Loucy (cell line): ENCODE results near the gene UNKL.

Experiments
- EZH2phosphoT487 ChIP-seq: fragments of 200-600 bp; IDR thresholded peaks from 2 replicates; pipeline ENCODE4 v1.6.1; 2018; ENCODE audit warnings: antibody characterized with exemption, mild to moderate bottlenecking, moderate library complexity, borderline replicate concordance
- TF ChIP-seq, protein P1 (sequence below): fragments of 200-600 bp; sonication (generic); conservative IDR thresholded peaks from 2 replicates; pipeline ENCODE4 v1.5.1; 2014; ENCODE audit warnings: mild to moderate bottlenecking, antibody characterized with exemption, low read length

DNA sequence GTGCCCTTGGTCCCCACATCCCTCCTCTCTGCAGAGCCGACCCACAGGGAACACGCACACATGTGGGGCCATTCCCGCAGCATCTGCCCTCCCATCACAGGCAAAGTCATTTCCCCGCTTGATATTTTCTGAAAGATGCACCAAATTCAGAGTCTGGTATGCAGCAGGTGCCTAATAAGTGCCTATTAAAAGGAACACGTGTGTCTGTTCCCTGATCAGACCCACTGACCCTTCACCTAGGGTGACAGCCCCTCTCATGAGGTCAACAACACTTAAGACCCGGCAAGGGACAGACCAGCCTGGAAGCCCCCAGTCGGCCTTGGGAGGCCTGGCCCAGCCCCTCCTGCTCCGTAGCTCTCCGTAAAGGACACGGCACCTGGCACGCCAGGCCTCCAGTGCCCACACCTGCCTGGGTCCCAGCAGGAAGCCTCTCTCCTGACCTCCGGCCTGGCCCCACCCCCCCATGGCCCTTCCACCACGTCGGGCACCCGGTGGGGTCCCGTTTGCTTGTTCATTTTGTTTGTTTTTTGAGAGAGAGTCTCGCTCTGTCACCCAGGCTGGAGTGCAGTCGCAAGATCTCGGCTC is 20.0 kb downstream of the UNKL start:
- TF ChIP-seq, protein P1, sequence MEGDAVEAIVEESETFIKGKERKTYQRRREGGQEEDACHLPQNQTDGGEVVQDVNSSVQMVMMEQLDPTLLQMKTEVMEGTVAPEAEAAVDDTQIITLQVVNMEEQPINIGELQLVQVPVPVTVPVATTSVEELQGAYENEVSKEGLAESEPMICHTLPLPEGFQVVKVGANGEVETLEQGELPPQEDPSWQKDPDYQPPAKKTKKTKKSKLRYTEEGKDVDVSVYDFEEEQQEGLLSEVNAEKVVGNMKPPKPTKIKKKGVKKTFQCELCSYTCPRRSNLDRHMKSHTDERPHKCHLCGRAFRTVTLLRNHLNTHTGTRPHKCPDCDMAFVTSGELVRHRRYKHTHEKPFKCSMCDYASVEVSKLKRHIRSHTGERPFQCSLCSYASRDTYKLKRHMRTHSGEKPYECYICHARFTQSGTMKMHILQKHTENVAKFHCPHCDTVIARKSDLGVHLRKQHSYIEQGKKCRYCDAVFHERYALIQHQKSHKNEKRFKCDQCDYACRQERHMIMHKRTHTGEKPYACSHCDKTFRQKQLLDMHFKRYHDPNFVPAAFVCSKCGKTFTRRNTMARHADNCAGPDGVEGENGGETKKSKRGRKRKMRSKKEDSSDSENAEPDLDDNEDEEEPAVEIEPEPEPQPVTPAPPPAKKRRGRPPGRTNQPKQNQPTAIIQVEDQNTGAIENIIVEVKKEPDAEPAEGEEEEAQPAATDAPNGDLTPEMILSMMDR = no peak
- TF ChIP-seq EZH2phosphoT487 = no peak
